Hematopoietic multipotent progenitor cell treated with erythropoietin and hydrocortisone succinate and interleukin-3 and kit ligand, for 4 days (in vitro differentiated cells): ENCODE data around the gene ABI2.

Experiments used
- DNase-seq: peaks from one replicate; pipeline ENCODE4 v3.0.0-alpha.2; 2015

ABI2 gene

GRCh38 chr2:203484266-203485112, 156.3 kb downstream of the ABI2 start:
- peak; percentile 74 for DNase-seq

- DNase-seq: no peak
These were observed 161.3 kb downstream of the ABI2 start for GRCh38 chr2:203489531-203489930.

GRCh38 chr2:203490391-203490790, 162.2 kb downstream of the ABI2 start:
- DNase-seq: no peak

- DNase-seq: no peak
These were observed 164.8 kb downstream of the ABI2 start for GRCh38 chr2:203492965-203493364.
